ENCODE results near the gene B3GNT2.

- TF ChIP-seq CTCF (IDR thresholded peaks at IDR 0.05), result no peak
- TF ChIP-seq POLR2A (IDR thresholded peaks at IDR 0.05), result no peak
These were observed 69.2 kb downstream of the B3GNT2 start for GRCh38 chr2:62265106-62265505.
